22Rv1 (cell line): ENCODE results near the gene GPD2.

ENCODE experiments used
- CTCF ChIP-seq: fragments of 450-650 bp; IDR thresholded peaks from 2 replicates; pipeline ENCODE4 v1.5.1; 2017; ENCODE audit warnings: mild to moderate bottlenecking
- ZFX ChIP-seq: fragments of 450-650 bp; IDR thresholded peaks from 2 replicates; pipeline ENCODE4 v1.6.1; 2017; ENCODE audit warnings: antibody characterized with exemption, borderline replicate concordance

- TF ChIP-seq CTCF (no peak), ZFX (no peak)
Measured at GRCh38 chr2:156481312-156481711, 45.1 kb downstream of the GPD2 start.
